Measurements from ENCODE around the gene SLC25A22.

The SLC25A22 gene

DNA sequence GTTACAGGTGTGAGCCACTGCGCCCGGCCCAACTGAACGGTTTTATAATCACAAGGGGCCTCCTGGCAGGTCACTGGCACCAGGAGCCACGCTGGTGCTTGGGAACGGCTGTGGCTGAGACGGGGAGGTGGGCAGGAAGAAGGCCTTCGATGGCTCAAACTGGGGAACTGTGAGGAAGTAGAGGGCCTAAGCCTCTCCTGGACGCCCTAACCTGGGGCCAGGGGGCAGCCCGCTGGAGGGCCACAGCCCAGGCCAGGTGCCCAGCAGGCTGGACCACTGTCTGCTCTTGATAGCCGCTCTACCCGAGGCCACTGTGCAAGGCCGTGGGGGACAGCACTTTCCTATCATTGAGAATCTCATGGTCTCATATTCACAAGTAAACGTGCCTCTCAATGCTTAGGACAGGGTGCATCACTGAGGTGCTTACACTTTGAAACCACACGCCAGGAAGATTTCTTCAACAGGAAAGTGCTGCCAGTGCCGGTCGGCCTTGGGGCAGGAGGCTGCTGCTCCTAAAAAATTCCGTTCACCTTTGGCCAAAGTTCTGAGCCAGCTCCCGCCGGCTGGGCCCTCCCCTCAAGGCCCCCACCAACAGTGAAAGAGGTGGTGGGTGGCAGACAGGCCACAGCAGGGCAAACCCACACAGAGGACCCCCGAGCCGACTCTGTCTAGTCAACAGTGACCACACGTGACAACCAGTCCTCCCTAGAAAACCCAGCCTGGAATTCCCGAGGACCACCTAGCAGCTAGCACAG, 28.0 kb downstream of the SLC25A22 start:
- no peak for DNase-seq

- no peak for DNase-seq
These were observed 30.8 kb downstream of the SLC25A22 start for GRCh38 chr11:767238-767637.

GRCh38 chr11:766936-767210, 31.2 kb downstream of the SLC25A22 start:
- DNase-seq, result no peak

DNA sequence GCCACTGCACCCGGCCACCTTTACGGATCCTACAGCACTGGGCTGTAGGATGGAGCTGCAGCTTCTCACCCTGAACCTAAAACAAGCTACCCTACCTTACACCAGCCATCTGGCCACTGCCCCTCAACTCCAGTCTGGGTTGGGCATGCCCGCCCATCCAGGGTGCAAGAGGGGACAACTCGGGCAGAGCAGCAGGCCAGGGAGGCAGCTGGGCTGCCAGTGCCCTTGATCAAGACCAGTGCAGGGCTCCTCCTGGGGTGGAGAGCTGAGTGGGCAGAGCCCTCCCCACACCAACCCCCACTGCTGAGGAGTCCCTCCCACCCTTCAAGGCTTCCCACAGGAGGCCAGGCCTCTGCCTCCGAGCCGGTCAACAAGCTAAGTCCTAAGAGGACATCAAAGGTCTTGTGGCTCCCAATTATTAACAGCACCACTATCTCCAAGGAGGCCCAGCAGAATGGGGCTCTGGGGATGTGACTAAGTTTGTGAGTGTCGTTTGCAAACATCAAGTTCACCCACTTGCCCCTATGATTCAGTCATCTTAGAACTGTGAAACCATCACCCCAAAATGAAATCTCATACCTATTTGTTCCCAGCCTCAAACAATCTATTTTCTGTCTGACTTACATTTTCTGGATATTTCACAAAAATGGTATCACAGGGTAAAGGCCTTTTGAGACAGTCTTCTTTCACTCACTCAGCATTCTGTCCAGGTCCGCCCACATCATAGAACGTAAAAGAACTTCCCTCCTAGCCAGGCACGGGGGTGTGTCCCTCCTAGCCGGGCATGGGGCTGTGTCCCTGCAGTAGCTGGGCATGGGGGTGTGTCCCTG, 31.8 kb downstream of the SLC25A22 start:
- DNase-seq, result peak; percentile 46

- no peak for DNase-seq
These were observed 32.3 kb downstream of the SLC25A22 start for GRCh38 chr11:765802-766091.

DNA sequence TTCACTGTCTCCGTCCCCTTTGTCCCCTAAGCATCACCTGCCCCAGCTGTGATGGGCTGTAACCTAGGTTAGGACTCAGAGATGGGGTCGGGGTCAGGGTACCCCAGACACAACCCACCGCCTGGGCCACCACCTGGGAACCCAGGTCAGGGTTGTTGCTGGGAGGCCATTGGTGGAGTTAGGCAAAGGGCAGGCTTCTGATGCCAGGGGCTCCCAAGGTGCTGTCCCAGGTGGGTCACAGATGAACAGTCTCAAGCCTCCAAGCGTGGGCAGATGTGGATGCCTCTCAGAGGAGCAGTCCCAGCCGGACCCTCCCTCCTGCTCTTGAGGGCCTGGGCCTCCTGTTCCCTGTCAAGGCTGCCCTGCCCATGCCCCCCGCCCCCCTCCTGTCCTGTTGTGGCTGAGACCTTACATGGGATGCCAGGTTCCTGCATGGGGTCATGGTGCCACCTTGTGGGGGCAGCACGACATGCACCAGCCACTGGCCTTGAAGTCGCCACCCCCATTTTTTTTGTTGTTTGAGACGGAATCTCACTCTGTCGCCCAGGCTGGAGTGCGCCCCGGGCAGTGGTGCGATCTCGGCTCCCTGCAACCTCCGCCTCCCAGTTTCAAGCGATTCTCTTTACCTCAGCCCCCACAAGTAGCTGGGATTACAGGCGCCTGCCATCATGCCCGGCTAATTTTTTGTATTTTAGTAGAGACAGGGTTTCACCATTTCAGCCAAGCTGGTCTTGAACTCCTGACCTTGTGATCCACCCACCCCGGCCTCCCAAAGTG, 32.9 kb downstream of the SLC25A22 start:
- DNase-seq, result peak; percentile 51

DNA sequence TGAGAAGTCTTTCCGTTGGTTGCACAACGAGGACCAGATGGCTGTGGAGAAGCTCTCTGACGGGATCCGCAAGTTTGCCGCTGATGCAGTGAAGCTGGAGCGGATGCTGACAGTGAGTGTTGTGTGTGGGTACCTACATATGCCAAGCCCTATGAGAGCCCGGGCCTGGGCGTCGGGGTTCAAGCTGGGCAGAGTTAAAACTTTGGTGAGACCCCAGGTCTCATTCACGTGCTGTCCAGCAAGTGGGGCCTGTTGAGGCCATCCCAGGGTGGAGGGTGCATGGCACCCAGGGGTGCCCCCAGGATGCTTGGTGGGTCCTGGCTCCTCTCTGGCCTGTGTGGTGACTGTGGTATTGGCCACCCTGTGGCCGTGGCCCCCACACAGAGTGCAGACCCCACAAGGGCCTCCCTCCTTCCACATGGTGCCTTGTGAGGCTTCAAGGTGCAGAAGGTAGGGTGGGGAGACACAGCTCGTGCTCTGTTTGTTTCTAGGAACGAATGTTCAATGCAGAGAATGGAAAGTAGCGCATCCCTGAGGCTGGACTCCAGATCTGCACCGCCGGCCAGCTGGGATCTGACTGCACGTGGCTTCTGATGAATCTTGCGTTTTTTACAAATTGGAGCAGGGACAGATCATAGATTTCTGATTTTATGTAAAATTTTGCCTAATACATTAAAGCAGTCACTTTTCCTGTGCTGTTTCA, 33.6 kb downstream of the SLC25A22 start:
- no peak for DNase-seq

GRCh38 chr11:763549-764321, 34.3 kb downstream of the SLC25A22 start:
- DNase-seq, result no peak

DNA sequence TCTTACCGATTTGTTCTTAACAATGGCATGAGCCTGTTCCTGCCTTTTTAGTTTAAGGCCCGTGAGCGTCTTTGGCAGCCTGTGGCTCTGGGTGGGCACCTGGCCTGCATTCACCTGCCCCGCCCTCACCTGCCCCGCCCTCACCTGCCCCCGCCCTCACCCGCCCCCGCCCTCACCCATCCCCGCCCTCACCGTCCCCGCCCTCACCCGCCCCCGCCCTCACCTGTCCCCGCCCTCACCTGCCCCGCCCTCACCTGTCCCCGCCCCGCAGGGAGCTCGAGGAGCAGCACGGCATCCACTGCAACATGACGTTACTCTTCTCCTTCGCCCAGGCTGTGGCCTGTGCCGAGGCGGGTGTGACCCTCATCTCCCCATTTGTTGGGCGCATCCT, 35.0 kb downstream of the SLC25A22 start:
- no peak for DNase-seq

- peak; percentile 65 for DNase-seq
These were observed 35.5 kb downstream of the SLC25A22 start for GRCh38 chr11:762421-763072.

- DNase-seq, result no peak
These were observed 36.5 kb downstream of the SLC25A22 start for GRCh38 chr11:761526-762108.

- no peak for DNase-seq
These were observed 37.8 kb downstream of the SLC25A22 start for GRCh38 chr11:760236-760635.

DNA sequence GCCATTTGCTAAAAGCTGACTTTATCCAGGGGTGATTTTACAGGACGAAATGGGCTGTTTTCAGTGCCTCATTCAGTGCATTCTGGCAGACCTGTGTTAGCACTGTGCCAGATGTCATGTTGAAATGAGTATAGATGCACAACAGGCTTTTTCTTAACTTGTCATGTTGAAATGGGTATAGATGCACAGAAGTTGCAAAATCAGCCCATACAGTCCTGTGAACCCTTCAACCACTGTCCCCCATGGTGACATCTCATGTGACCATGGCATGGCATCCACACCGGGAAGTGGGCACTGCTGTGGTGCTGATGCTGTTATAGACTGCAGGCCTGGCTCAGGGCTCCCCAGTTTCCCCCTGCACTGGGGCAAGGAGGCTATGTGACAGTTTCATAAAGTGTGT, 48.4 kb downstream of the SLC25A22 start:
- DNase-seq, result peak; percentile 86

DNA sequence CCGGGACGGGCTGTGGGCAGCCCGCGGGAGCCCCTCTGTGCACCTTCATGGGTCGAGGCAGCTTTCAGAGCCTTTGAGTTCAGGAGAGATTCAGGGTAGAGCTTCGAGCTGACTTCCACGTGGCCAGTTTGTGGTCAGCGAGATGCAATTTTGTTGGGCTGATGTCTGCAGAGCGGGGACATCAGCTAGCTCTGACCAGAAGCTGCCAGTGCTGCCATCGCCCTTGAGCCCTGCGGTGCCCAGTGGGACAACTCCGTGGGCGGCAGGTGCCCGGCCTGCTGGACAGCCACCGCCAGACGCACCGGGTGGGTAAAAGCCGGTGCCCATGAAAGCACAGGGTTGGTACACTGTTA, 50.1 kb downstream of the SLC25A22 start:
- peak; percentile 48 for DNase-seq

GRCh38 chr11:747158-748006, 50.7 kb downstream of the SLC25A22 start, which contains the start of gene TALDO1:
TSS of gene TALDO1 (plus strand) at chr11:747464. CDS start at chr11:747482, 18 bp downstream.
- peak; percentile 93 for DNase-seq

- DNase-seq, result peak; percentile 30
These were observed 51.6 kb downstream of the SLC25A22 start for GRCh38 chr11:746289-747157.

GRCh38 chr11:745428-745827, 52.7 kb downstream of the SLC25A22 start:
- no peak for DNase-seq

GRCh38 chr11:742571-743201, 55.4 kb downstream of the SLC25A22 start:
- no peak for DNase-seq

DNA sequence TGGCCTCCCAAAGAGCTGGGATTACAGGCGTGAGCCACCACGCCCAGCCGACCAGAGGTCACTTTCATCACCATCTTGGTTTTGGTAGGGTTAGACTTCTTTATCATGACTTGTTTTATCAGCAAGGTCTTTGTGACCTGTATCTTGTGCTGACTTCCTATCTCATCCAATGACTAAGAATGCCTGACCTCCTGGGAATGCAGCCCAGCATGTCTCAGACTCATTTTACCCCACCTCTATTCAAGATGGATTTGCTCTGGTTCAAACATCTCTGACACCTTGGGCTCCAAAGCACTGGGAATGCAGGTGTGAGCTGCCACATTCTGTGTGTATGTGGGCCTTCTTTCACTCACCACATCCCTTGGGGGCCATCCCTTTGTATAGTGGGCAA, 55.9 kb downstream of the SLC25A22 start:
- no peak for DNase-seq

Data from inflammatory macrophage treated with lipopolysaccharide for 4 hours (primary cell).